Endometrial microvascular endothelial cells (primary cell): Measurements from ENCODE around the gene FBLN1. TPM values are rescaled to one million over a fixed set of nuclear protein-coding genes. Genes with fewer than 3 reads are reported as not detected.
"Not testable (repeated sequence)": the region's sequence is repeated elsewhere in the genome, so short reads cannot be mapped to it uniquely, and the experiment has no call there.

ENCODE experiments used
- in situ Hi-C: cut with HindIII; loops from 2 replicates; pipeline ENCODE4 v1.10.0; 2017; ENCODE audit warnings: low sequenced_read_pairs, low pct_unique_long_range_greater_than_20kb; ENCODE audit errors: inconsistent ontology term
- total RNA-seq: library from RNA; depleted of rRNA; stranded (reverse); fragments of >200 nt; gene quantifications from one replicate; pipeline ENCODE4 v1.2.3, GENCODE V29; 2015; ENCODE audit errors: inconsistent ontology term

Gene FBLN1
- total RNA-seq, 1 donor from 2014 or later: 0.28 TPM

DNA sequence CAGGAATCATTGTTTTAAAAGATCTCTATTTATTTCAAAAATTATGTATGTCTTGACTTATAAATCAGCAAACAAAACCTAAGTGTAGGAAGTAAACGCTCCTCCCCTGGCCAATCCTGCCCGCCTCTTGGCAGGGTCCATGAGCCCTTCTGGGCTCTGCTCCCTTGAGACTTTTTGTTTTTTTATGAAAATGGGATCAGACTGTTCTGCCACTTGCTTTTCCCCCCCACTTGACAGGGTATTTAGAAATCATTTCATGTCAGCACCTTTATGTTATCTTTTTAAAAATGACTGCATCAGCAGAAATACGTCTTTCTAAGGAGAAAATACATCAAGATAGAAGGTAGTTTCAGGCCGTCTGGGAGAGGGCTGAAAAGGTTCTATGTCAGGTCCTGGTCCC is 35.6 kb downstream of the FBLN1 start:
- in situ Hi-C loops: no loop called here

DNA sequence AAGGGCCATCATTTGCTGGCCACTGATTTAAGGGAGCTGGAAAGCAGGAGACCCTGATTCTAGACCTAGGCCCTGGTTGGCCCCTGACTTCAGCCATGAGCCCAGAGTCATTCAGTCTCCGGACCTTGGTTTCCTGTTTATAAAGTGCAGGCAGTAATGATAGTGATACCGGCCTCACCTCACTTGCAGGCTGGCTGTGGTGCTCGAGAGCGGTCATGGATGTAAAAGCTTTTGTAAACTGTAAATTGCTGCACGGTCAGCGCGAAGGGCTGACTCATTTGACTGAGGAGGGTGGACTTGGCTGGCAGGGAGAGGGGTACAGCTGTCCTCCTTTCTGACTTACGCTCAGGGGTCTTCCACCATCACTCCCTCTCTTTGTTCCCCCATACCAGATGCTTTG is 37.4 kb downstream of the FBLN1 start:
- in situ Hi-C loops: no loop called here

DNA sequence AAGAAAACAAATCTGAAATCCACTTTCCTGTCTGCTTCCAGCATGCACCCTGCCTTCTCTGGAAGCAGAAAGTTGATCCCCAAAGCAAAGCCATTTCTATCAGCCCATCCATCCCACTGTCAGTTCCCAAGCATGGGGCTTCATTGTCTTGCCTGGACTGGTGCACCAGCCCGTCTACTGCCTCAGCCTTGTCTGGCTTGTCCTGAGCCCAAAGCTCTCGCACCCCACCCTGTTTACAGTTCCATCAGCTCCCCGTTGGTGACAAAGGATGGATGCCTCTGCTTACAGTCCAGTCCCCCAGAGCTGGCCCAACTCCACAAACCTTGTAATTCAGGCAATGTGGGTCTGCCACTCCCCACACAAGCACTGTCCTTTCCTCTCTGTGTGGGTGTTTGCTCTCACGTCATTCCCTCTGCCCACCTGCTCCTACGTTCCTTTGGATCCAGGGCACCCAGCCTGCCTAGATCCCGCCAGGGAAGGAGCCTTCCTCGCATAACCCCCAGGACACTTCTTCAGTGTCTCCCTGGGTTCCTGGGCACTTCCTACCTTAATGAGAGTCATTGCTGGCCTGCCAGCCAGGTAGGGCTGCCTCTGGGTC is 38.8 kb downstream of the FBLN1 start:
- in situ Hi-C loops: no loop called here

DNA sequence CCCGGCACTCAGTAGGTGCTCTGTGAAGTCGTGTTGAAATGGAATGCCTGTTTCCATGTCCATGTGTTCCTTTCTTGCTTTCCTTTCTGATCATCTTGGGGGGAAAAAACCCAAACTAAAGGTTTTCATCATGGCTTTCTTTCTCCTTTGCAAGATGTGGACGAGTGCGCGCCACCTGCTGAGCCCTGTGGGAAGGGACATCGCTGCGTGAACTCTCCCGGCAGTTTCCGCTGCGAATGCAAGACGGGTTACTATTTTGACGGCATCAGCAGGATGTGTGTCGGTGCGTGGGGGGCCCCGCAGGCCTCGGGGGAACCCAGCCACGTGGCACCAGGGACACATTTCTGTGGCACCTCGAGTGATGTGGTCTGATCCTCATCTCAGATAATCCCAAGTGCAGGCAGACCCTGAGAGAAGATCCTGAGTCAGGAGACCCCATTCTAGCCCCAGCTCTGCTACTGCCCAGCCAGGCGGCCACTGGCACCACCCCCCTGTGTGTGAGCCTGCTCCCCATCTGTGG is 39.4 kb downstream of the FBLN1 start:
- in situ Hi-C loops: no loop called here

DNA sequence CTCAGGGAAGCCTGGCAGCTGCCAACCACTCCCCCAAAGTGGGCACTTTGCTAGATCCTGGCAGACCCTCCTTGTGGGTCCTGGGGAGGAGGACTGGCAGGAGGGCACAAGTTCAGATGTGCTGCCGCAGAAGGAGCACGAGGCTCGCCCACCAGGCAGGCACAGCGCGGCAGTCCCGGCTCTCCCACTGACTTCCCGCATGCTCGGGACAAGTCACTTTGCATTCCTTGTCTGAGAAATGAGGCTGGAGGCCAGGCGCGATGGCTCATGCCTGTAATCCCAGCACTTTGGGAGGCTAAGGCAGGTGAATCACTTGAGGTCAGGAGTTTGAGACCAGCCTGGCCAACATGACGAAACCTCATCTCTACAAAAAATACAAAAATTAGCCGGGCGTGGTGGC is 40.1 kb downstream of the FBLN1 start:
- in situ Hi-C loops: not testable (repeated sequence)

- in situ Hi-C loops: no loop called here
Observed at GRCh38 chr22:45543243-45543642, 40.6 kb downstream of the FBLN1 start.

GRCh38 chr22:45544588-45545170 is 42.0 kb downstream of the FBLN1 start:
- in situ Hi-C loops: no loop called here

- in situ Hi-C loops: no loop called here
Observed at GRCh38 chr22:45546333-45547015, 43.8 kb downstream of the FBLN1 start.

- in situ Hi-C loops: no loop called here
Observed at GRCh38 chr22:45547016-45547345, 44.3 kb downstream of the FBLN1 start.

GRCh38 chr22:45547731-45548130 is 45.0 kb downstream of the FBLN1 start:
- in situ Hi-C loops: no loop called here

- in situ Hi-C loops: no loop called here
Observed at GRCh38 chr22:45548247-45548840, 45.7 kb downstream of the FBLN1 start.

GRCh38 chr22:45548991-45549761 is 46.5 kb downstream of the FBLN1 start:
- in situ Hi-C loops: no loop called here

GRCh38 chr22:45549762-45550378 is 47.2 kb downstream of the FBLN1 start:
- in situ Hi-C loops: no loop called here

GRCh38 chr22:45550416-45550815 is 47.7 kb downstream of the FBLN1 start:
- in situ Hi-C loops: no loop called here

DNA sequence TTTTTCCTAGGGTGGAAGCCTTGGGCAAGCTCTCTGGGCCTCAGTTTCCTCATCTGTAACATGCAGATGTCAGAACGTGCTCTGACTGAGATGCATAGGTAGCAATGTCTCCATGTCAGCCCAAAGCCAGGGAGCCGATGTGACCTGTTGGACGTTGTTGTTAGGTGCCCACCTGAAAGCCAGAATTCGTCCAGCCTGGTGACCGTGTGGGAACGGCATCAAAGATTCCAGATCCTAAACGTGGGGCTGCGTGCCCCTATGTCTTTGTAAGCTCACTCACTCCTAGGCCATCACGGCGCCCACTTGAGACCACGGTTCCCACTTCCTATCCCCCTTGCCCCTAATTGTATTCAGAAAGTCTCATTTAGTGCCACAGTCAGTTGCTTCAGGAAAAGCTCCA is 48.2 kb downstream of the FBLN1 start:
- in situ Hi-C loops: no loop called here

- in situ Hi-C loops: no loop called here
Observed at GRCh38 chr22:45551310-45552016, 48.8 kb downstream of the FBLN1 start.

GRCh38 chr22:45552017-45552411 is 49.3 kb downstream of the FBLN1 start:
- in situ Hi-C loops: no loop called here

DNA sequence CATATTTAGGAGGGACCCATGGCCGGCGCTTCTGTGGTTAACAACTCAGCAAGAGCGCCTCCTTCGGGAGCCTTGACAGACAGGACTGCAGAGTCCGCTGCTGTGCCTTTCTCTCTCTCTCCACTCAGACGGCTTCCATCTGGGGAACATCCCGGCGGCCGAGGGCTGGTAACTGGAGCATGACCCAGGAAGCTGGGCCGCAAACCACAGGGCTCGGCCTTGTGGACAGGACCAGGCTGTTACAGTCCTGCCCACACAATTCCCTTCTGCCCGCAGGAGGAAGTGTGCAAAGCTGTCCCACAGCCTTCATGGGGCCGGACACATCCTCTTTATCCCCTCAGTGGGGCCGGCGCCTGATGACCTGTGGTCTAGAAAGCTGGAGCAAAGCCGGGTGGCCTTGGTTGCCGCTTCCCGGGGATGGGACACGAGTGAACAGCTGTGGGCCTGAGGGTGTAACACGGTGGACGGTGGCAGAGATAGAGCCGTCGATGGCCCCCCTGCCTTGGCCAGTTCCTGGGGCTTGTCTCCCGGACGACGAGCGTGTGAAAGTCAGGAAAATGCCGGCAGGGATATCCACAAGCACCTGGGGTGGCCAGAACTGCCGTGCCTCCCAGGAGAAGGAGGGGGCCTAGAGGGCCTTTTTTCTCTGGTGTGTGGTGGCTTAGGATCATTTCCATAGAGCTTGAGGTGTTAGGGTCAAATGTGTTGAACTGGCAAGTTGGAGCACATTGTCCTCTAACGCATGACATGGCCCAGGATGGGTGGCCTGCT is 50.1 kb downstream of the FBLN1 start:
- in situ Hi-C loops: no loop called here
